SH-SY5Y (cell line): Measurements from ENCODE around the gene CHCHD3.

Experiments used
- GATA2 ChIP-seq: IDR thresholded peaks from 2 replicates; pipeline ENCODE4 v1.6.1; 2011; ENCODE audit warnings: mild to moderate bottlenecking, low read depth, low read length
- GATA3 ChIP-seq: IDR thresholded peaks from 2 replicates; pipeline ENCODE4 v1.6.1; 2011; ENCODE audit warnings: low read depth, mild to moderate bottlenecking, low read length, moderate library complexity

CHCHD3 gene

DNA sequence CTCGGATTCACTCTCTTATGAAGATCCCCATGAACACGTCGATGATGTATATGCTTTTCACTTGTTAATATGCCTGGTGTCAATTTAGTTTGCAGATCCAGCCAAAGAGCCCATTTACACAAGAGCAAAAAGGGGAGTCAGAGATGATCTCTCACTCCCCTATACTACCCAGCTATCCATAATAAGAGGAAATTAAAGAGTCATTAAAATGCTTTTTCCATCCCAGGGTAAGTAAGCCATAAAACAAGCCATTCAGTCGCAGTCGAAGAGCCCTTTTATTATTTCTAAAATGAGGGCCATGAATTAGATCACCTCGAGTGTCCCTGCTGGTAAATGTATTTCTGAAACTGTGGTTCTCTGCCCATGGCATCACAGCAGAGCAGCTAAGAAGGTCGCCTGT, 41.2 kb downstream of the CHCHD3 start:
- TF ChIP-seq GATA3 (no peak), GATA2 (no peak)

GRCh38 chr7:133040178-133040577, 41.7 kb downstream of the CHCHD3 start:
- TF ChIP-seq GATA3 (no peak), GATA2 (no peak)

- no peak for TF ChIP-seq GATA3
- no peak for TF ChIP-seq GATA2
Observed at GRCh38 chr7:133039614-133040013, 42.3 kb downstream of the CHCHD3 start.

DNA sequence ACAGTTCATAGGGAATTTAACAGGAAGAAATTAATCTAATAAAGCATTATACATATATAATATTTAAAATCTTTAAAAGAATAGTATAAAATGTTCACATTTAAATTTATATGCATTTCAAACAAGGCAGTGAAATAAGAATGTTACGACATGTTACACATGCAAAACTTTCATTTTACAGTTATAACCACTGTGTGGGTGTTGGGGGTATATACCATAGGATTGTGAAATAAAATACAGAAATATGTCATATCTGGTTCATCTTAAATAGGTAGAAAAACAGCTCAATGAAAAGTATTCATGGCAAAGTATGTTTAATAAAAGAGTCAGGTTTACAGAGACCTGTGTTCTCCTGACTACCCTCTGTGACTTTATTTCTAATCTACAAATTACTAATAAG, 45.6 kb downstream of the CHCHD3 start:
- TF ChIP-seq GATA2, result no peak
- TF ChIP-seq GATA3, result no peak

- TF ChIP-seq GATA3, result no peak
- TF ChIP-seq GATA2, result no peak
Observed at GRCh38 chr7:133030346-133030745, 51.5 kb downstream of the CHCHD3 start.

- TF ChIP-seq GATA2 (no peak), GATA3 (no peak)
Observed at GRCh38 chr7:133029463-133029862, 52.4 kb downstream of the CHCHD3 start.

DNA sequence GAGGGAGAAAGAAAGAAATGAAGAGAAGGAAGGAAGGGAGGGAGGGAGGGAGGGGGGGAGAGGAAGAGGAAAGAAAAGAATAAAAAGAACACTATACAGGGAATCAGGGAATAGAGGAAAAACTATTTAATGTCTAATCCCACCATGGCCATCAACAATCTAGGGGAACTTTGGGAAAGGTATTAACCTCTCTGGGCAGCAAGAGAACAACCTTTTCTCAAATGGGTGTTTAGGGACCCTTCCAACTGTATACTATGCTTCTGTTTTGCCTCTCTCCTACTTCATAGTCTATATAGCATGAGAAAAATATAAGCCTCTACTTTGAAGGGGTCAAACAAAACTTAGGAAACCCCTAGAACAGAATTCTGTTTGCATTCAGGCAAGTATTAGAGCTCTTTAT, 54.5 kb downstream of the CHCHD3 start:
- no peak for TF ChIP-seq GATA3
- no peak for TF ChIP-seq GATA2

DNA sequence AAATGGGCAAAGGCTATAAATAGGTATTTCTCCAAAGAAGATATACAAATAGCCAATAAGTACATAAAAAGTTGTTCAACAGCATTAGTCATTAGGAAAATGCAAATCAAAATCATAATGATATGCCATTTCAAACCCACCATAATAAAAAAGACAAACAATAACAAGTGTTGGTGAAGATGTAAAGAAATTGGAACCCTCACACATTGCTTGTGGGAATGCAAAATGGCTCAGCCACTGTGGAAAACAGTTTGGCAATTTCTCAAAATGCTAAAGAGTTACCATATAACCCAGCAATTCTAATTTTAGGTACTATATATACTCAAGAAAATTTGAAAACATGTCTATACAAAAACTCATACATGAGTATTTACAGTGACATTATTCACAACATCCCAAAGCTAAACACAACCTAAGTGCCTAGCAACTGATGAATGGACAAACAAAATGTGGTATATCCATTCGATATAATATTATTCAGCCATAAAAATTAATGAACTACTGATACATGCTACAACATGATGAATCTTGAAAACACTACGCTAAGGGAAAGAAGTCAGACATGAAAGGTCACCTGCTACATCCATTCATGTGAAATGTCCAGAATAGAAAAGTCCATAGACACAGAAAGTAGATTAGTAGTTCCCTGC, 55.6 kb downstream of the CHCHD3 start:
- no peak for TF ChIP-seq GATA2
- no peak for TF ChIP-seq GATA3

DNA sequence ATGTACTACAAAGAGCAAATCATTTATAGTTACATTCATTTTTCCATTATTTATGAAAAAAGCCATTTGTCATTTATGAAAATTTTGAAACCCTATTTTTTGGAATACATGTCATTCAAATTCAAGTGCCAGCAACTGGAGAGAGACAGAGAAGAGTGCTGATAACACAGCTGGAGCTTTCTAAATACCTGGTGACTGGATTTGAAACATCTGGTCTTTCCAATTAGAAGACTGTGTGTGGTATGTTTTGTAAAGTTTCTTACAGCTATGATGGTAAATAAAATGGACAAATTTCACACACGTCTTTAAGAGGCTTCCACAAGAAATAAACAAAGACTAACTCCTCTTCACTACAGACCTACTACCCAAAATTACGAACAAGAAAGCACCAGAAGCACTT, 56.8 kb downstream of the CHCHD3 start:
- TF ChIP-seq GATA2, result no peak
- TF ChIP-seq GATA3, result no peak

- no peak for TF ChIP-seq GATA2
- no peak for TF ChIP-seq GATA3
Observed at GRCh38 chr7:133024596-133024995, 57.3 kb downstream of the CHCHD3 start.

- TF ChIP-seq GATA3 (no peak), GATA2 (no peak)
Observed at GRCh38 chr7:133023370-133024071, 58.4 kb downstream of the CHCHD3 start.

DNA sequence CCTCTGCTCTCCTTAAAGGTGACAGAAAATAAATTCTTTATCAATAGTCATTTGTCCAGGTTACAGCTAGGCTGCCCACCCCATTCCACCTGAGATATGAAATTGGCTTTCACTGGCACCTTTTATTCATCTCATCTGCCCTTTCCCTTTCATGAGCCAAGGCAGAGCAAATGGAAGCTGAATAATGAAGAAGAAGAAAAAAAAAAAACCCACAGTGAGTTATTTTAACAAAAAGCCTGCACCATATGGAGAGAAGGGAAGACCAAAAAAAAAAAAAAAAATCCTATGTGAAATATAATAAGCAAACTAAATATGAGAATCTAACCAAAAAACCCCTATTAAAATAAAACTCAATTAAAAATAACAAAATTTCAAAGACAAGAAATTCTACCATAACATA, 59.2 kb downstream of the CHCHD3 start:
- no peak for TF ChIP-seq GATA3
- TF ChIP-seq GATA2, result no peak

DNA sequence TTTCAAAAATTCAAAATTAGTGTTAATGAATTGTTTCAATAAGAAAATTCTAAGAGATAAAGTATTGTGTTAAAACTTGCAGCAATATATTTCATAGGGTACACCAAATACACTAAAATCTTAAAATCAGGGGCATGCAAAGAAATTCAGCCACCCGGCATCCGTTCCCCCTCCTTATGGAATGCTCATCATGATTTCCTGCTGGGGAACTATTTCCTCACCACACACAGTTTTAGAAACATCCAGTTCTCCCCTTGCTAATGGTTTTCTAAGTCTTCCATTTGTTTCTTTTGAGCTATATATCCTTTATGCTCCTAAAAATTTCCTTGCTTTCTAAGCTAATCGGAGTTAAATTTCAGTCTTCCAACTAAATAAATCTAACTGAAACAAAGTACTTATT, 60.7 kb downstream of the CHCHD3 start:
- TF ChIP-seq GATA3 (no peak), GATA2 (no peak)

- TF ChIP-seq GATA3, result no peak
- no peak for TF ChIP-seq GATA2
Observed at GRCh38 chr7:133020496-133020895, 61.4 kb downstream of the CHCHD3 start.

DNA sequence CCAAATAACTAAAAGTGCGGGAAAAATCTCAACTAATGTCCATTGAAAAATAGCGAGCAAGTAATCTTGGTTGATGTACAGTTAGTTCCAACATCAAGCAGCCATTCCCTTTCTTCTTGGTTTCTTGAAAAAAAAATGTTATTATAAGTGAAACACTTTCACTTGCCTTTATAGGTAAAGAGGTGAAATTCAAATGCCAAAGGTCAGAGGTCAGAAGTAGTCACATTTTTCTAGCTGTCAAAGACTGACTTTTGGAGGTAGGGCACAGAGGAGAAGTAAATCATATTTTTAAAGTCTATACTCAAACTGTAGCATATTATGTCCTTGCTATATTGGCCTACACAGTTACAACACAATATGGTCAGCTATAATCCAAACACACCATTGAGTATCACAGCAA, 62.3 kb downstream of the CHCHD3 start:
- no peak for TF ChIP-seq GATA3
- TF ChIP-seq GATA2, result no peak
